Endodermal cell (in vitro differentiated cells): ENCODE results near the gene FGF18. TPM values are rescaled to one million over a fixed set of nuclear protein-coding genes. Genes with fewer than 3 reads are reported as not detected.
A peak's percentile ranks its signal among the peaks of the same experiment; 100 is the strongest.

ENCODE experiments used
- DNase-seq: peaks from one replicate; pipeline ENCODE4 v3.0.0-alpha.2; 2017
- H3K27ac ChIP-seq: 2 replicates; pipeline ENCODE4 v1.5.1; 2013; ENCODE audit warnings: mild to moderate bottlenecking, low read depth, low read length, moderate library complexity
- H3K27me3 ChIP-seq: 2 replicates; pipeline ENCODE4 v1.6.1; 2013; ENCODE audit warnings: mild to moderate bottlenecking, low read length, moderate library complexity; ENCODE audit not compliant: insufficient read depth, control insufficient read depth, poor library complexity, severe bottlenecking
- H3K36me3 ChIP-seq: 2 replicates; pipeline ENCODE4 v1.7.0; 2013; ENCODE audit warnings: mild to moderate bottlenecking, low read length, moderate library complexity; ENCODE audit not compliant: control insufficient read depth, insufficient read depth
- H3K4me1 ChIP-seq: one replicate; pipeline ENCODE4 v1.7.0; 2013; ENCODE audit warnings: low read length; ENCODE audit not compliant: control insufficient read depth, insufficient read depth
- H3K4me3 ChIP-seq: 2 replicates; pipeline ENCODE4 v1.5.1; 2013; ENCODE audit warnings: mild to moderate bottlenecking, low read length, moderate library complexity
- H3K9ac ChIP-seq: 2 replicates; pipeline ENCODE4 v1.6.1; 2013; ENCODE audit warnings: mild to moderate bottlenecking, low read length, moderate library complexity; ENCODE audit not compliant: poor library complexity, severe bottlenecking; ENCODE audit errors: extremely low read depth
- H3K9me3 ChIP-seq: 2 replicates; pipeline ENCODE4 v1.6.1; 2013; ENCODE audit warnings: mild to moderate bottlenecking, low read length, moderate library complexity; ENCODE audit not compliant: control insufficient read depth
- H3K27ac Mint-ChIP-seq: 2 replicates; pipeline ENCODE4 v1.8.0; 2020; ENCODE audit warnings: mixed read lengths
- H3K27me3 Mint-ChIP-seq: 2 replicates; pipeline ENCODE4 v1.8.0; 2021; ENCODE audit warnings: mild to moderate bottlenecking, mixed read lengths; ENCODE audit not compliant: insufficient read depth
- H3K36me3 Mint-ChIP-seq: 2 replicates; pipeline ENCODE4 v1.8.0; 2020; ENCODE audit warnings: low read depth, mixed read lengths
- H3K4me1 Mint-ChIP-seq: 2 replicates; pipeline ENCODE4 v1.8.0; 2020; ENCODE audit warnings: mixed read lengths
- H3K4me3 Mint-ChIP-seq: 2 replicates; pipeline ENCODE4 v1.8.0; 2020; ENCODE audit warnings: mild to moderate bottlenecking, moderate library complexity, mixed read lengths
- H3K9me3 Mint-ChIP-seq: 2 replicates; pipeline ENCODE4 v1.8.0; 2020; ENCODE audit warnings: mild to moderate bottlenecking, mixed read lengths
- CTCF ChIP-seq: fragments of 200-600 bp; sonication (generic); conservative IDR thresholded peaks from 2 replicates; pipeline ENCODE4 v1.5.0; 2021; ENCODE audit warnings: antibody characterized with exemption, mild to moderate bottlenecking
- WGBS, 2 experiments: methylation state at CpG; one replicate each; pipeline versions ENCODE4 v1.1.5 to v1.1.7; 2013; ENCODE audit warnings: missing lambda C conversion rate in 2 of 2, mixed read lengths in 1 of 2; ENCODE audit not compliant: insufficient coverage in 1 of 2, insufficient read length in 1 of 2; 5-methylcytosine and 5-hydroxymethylcytosine counted together
- total RNA-seq, 2 donors: library from RNA; stranded (reverse); fragmentation: NEBNext Ultra II Directional in 1 of 2; extraction: Animal tissue kit (Norgen Biotek cat#: 25700) in 1 of 2; gene quantifications; 2 replicates in 1 of 2; 3 replicates in 1 of 2; pipeline ENCODE4 v1.2.1, GENCODE V29; 2021

Gene FGF18
- total RNA-seq, 2 donors from 2014 or later: 0.44 to 0.57 TPM

DNA sequence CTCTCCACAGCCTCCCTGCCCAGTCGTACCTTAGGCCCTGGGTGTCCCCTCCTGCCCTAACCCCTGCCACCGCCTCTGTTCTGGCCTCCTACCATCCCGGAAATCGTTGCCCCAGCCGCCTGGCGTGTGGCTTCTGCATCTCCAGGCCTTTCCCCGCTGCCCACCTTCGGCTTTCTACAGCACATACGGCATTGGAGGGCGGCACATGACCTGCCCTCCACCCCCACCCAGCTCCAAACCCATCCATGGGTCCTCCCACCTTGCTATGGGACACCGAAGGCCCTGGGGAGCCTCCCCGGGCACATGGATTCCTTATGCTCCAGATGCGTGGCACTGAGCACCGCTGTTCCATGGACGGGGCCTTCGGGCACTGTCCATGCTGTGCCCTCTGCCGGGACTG is 32.0 kb downstream of the FGF18 start:
- no peak for DNase-seq
- Histone ChIP-seq H3K9ac (no peak overlapping the region), H3K27ac (peak overlapping the region; percentile 17), H3K4me3 (no peak overlapping the region), H3K4me1 (no peaks in the 10 kb centered on the region), H3K36me3 (no peaks in the 10 kb centered on the region), H3K27me3 (no peaks in the 10 kb centered on the region), H3K9me3 (no peaks in the 10 kb centered on the region)
- H3K27ac Mint-ChIP-seq: no peak overlapping the region
- H3K27me3 Mint-ChIP-seq: peaks cover 17% of the 10 kb centered on the region
- no peaks in the 10 kb centered on the region for H3K36me3 Mint-ChIP-seq
- H3K9me3 Mint-ChIP-seq: no peaks in the 10 kb centered on the region
- peak overlapping the region; percentile 41 for H3K4me3 Mint-ChIP-seq
- H3K4me1 Mint-ChIP-seq: peaks cover 15% of the 10 kb centered on the region
- 81 to 92% methylated on average over 8 to 17 of the region's 17 CpGs for WGBS, 2 experiments
- no peak for TF ChIP-seq CTCF

DNA sequence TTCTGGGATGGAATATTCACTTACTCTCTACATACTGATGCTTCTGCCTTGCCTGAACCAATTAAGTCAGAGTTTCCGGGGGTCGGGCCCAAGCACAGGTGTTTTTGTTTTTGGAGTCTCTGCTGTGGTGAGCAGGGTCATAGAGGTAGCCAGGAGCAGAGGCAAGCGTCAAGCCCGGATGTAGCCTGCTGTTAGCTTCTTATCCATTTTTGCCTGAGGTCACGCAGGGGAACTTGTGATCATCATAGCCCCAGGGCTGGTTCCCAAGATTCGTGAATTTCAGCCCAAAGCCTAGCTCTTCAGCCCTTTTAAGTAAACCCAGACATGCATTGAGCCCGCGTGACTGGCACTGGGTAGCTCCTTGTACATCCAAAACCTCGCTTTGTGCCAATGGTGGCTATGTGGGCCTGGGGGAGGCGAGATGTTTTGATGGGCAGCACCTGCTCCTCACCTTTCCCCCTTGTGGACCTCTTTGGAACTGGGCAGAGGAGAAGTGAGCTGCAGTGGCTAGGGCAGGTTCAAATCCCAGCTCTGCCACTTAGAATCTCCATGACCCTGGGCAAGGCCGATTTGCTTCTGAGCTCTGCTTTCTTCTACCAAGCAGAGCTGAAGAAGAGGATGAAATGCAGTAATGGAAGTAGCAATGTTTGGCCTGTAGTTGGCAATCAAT is 33.7 kb downstream of the FGF18 start:
- H3K9ac ChIP-seq: no peak overlapping the region
- no peak overlapping the region for H3K27ac ChIP-seq
- WGBS, 2 experiments: 90 to 92% methylated on average over 7 to 11 of the region's 11 CpGs
- no peaks in the 10 kb centered on the region for H3K27me3 ChIP-seq
- no peaks in the 10 kb centered on the region for H3K9me3 Mint-ChIP-seq
- peaks cover 15% of the 10 kb centered on the region for H3K4me1 Mint-ChIP-seq
- H3K9me3 ChIP-seq: no peaks in the 10 kb centered on the region
- H3K4me3 ChIP-seq: no peak overlapping the region
- H3K36me3 Mint-ChIP-seq: no peaks in the 10 kb centered on the region
- TF ChIP-seq CTCF: peak; percentile 55
- H3K4me1 ChIP-seq: no peaks in the 10 kb centered on the region
- no peaks in the 10 kb centered on the region for H3K36me3 ChIP-seq
- peaks cover 17% of the 10 kb centered on the region for H3K27me3 Mint-ChIP-seq
- DNase-seq: no peak
- H3K27ac Mint-ChIP-seq: no peak overlapping the region
- no peak overlapping the region for H3K4me3 Mint-ChIP-seq

GRCh38 chr5:171453988-171454387 is 34.5 kb downstream of the FGF18 start:
- no peak for DNase-seq
- Histone ChIP-seq H3K9ac (no peak overlapping the region), H3K4me1 (no peaks in the 10 kb centered on the region), H3K4me3 (no peak overlapping the region), H3K27ac (no peak overlapping the region), H3K9me3 (no peaks in the 10 kb centered on the region), H3K36me3 (no peaks in the 10 kb centered on the region), H3K27me3 (no peaks in the 10 kb centered on the region)
- Mint-ChIP-seq H3K27me3 (peaks cover 17% of the 10 kb centered on the region), H3K9me3 (no peaks in the 10 kb centered on the region), H3K36me3 (no peaks in the 10 kb centered on the region), H3K4me1 (peaks cover 8% of the 10 kb centered on the region), H3K27ac (no peak overlapping the region), H3K4me3 (no peak overlapping the region)
- TF ChIP-seq CTCF: no peak
- 87 to 100% methylated on average over 2 of the region's 2 CpGs for WGBS, 2 experiments
